GM12801 (cell line): ENCODE measurements around the gene LIG3.

Source experiments
- TF ChIP-seq, protein P1 (sequence below): IDR thresholded peaks from one replicate; pipeline ENCODE4 v1.5.1; 2011; ENCODE audit warnings: control low read depth; ENCODE audit not compliant: insufficient read length; ENCODE audit errors: extremely low read depth

Gene LIG3

DNA sequence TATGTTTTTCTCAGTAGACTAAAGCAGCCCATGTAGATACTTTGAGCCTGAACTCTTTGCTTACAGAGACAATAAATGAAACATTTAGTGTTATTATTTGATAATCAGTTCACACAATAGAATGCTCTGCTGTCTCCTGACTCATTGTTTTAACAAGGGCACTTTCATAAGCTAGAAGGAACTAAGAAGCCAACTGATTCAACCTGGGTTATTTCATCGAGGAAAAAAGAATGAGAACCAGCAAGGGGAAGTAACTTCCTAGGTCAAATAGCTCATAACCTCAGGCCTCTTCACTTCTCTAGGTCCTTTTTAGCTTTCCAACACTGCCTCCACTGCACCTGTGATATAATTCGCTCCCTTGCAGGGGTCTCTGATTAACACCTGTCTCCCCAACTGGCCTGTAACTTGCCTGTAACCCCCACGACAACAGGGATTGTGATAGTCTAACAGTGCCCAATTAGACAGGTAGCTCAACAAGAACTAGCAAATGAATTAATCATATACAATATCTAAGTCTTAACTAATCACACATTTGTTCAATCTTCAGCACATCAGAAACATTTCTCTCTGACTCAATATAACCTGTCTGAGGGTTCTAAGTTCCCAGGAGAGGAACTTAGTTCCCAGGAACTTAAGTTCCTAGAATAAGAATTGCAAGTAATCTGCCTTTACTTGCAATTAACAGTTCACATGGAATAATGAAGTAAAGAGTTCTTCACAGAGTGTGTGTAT lies 48.4 kb downstream of the LIG3 start:
- TF ChIP-seq, protein P1, sequence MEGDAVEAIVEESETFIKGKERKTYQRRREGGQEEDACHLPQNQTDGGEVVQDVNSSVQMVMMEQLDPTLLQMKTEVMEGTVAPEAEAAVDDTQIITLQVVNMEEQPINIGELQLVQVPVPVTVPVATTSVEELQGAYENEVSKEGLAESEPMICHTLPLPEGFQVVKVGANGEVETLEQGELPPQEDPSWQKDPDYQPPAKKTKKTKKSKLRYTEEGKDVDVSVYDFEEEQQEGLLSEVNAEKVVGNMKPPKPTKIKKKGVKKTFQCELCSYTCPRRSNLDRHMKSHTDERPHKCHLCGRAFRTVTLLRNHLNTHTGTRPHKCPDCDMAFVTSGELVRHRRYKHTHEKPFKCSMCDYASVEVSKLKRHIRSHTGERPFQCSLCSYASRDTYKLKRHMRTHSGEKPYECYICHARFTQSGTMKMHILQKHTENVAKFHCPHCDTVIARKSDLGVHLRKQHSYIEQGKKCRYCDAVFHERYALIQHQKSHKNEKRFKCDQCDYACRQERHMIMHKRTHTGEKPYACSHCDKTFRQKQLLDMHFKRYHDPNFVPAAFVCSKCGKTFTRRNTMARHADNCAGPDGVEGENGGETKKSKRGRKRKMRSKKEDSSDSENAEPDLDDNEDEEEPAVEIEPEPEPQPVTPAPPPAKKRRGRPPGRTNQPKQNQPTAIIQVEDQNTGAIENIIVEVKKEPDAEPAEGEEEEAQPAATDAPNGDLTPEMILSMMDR = no peak

DNA sequence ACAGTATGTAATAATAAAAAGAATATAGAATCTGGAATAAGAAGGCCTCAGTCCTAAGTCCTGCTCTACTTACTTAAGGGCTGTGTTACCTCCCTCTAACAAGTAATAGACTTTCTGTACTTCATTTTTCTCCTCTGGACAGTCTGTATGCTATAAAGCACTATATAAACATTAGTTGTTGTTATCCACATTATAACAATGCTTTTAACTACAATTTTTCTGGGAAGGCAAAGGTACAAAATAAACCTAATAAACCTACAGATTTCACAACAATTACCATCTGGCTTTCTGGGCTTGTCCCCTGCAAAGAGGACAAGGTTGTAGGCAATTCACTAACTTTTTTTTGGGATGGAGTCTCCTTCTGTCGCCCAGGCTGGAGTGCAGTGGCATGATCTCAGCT lies 50.5 kb downstream of the LIG3 start:
- TF ChIP-seq, protein P1 = no peak

DNA sequence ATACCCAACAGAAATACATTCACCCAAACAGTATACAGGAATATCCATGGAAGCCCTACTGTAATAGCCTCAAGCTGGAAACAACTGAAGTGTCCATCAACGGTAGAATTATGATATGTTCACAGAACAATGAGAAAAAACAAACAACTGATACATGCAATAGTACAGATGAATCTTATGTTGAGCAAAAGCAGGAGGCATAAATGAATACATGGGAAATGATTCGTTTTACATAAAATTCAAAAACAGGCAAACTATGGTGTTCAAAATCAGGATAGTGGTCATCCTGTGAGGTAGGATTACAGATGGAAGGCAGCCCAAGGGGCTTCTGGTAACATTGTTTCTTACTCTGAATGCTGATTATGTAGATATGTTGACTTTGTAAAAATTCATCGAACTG lies 58.1 kb downstream of the LIG3 start:
- TF ChIP-seq, protein P1 = no peak

DNA sequence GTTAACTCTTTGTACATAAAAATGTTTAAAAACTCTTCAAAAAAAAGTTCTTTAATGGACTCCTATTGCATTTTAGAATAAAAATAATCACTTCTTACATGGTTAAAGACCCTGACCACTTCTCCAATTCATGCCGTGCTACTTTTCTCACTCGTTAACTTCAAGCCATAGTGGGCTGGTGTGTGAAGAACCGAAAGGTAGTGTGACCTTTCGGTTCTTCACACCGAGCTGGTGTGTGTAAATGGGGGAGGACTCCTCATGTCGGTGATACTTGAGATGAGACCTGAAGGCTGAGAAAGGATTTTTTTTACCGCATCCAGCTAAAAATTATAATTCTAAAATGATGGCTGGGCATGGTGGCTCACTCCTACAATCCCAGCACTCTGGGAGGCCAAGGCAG lies 61.1 kb downstream of the LIG3 start:
- TF ChIP-seq, protein P1 = no peak

DNA sequence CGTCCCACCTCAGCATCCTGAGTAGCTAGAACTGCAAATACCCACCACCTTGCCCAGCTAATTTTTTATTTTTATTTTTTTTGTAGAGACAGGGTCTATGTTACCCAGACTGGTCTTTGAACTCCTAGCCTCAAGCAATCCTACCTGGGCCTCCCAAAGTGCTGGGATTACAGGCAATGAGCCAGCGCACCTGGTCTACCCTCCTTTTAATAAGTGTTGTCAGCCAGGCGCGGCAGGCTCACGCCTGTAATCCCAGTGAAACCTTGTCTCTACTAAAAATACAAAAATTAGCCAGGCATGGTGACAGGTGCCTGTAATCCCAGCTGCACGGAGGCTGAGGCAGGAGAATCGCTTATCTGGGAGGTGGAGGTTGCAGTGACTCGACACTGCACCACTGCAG lies 63.9 kb downstream of the LIG3 start:
- TF ChIP-seq, protein P1 = no peak

DNA sequence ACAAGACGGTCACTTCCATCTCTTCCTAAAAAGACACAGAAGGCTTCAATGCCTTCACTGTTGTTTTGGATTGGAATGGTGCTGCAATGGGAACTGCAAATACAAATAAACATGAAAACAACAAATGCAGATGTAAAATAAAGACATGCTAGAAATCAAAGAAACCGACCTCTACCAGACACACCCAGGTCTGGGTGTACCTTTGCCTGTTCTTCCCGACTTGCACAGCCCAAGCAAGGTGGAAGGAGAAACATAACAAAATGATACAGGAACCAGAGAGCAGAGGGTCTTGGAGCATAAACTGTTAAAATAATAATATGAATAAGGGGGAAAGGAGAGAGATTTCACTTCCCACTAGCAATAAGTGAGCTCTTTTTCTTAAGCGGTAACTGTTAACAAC lies 65.9 kb downstream of the LIG3 start:
- TF ChIP-seq, protein P1 = no peak

DNA sequence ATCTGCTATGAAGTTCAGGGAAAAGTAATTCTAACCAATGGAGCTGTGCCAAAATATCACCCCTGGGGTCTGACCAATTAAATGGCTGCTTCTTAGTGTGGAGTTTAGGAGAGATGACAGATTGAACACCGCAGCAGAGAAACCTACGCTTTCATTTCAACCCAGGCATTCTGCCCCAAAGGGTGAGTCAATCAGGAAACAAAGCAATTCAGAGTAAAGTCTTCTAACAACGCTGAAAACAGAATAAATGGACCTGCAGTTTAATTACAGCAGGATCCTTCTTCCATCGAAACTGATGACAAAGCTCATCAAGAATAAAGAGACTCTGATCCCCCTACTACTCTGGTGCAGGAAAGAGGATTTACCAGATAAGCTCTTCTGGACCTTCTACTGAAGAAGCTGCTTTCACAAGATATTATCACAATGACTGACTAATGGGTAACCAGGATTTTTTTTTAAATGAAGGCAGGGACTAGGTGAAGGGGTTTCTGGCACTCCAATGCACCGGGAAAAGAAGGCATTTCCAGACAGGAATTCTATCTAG lies 66.5 kb downstream of the LIG3 start:
- TF ChIP-seq, protein P1 = no peak
